GM18508 (cell line): ENCODE data around the gene IL1RAPL2.
"Not testable (repeated sequence)": the region's sequence is repeated elsewhere in the genome, so short reads cannot be mapped to it uniquely, and the experiment has no call there.

Experiments used
- ATAC-seq: cut with Tn5 transposase; IDR thresholded peaks from one replicate; pipeline ENCODE4 v1.9.1; 2021; ENCODE audit warnings: moderate number of reproducible peaks; ENCODE audit not compliant: insufficient read depth, unreplicated experiment

The IL1RAPL2 gene

DNA sequence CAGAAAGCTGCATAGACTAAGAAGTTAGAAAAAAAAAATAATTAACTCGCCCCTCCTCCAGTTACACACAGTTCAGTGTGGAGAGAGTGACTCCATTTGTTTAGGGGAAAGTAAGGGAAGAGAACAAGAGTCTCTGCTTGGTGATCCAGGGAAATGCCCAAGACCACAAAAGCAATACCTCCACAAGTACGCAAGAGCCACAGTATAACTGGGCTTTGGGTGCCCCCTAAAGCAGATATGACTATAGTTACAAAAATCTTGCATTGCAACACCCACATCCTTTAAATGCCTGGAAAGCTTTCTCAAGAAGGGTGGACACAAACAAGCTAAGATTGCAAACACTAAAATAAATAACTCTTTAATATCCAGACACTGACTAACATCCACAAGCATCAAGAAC, 1092.1 kb downstream of the IL1RAPL2 start:
- no peak for ATAC-seq

DNA sequence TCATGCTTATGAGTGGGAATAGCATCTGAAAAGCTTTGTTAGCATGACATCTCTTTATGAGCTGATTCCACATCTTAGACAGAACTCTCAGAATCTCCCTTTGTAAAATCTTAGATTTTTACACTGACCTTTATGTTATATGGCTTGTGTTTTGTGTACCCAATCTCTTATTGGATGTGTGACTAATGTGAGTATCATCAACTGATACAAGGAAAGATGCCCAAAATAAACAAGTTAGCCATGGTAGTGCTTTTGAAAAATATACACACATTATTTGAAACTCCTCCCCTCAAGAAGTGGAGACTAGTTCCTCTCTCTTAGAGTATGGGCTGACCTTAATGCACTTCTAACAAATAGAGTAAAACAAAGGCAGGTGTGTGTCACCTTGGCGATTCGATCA, 1096.2 kb downstream of the IL1RAPL2 start:
- no peak for ATAC-seq

- ATAC-seq = no peak
Observed at GRCh38 chrX:105664243-105664642, 1098.2 kb downstream of the IL1RAPL2 start.

GRCh38 chrX:105684288-105684687, 1118.3 kb downstream of the IL1RAPL2 start:
- not testable (repeated sequence) for ATAC-seq

- no peak for ATAC-seq
Observed at GRCh38 chrX:105694839-105695238, 1128.8 kb downstream of the IL1RAPL2 start.

DNA sequence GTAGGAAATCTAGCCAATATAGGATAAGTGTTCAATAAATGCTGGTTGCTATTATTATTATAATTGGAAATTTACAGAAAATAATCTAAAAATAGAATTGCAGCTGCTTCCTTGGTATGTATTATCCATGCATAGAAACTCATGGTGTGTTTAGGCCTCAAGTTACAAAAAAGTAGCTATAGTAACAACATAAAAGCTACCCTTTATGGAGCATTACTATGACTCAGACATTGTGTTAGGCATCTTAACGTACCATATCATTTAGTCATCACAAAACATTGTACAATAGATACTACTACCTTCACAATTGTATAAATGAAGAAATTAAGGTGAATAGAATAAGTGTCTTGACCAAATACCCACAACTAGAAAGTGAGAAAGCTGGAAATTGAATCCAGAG, 1129.5 kb downstream of the IL1RAPL2 start:
- ATAC-seq = no peak

DNA sequence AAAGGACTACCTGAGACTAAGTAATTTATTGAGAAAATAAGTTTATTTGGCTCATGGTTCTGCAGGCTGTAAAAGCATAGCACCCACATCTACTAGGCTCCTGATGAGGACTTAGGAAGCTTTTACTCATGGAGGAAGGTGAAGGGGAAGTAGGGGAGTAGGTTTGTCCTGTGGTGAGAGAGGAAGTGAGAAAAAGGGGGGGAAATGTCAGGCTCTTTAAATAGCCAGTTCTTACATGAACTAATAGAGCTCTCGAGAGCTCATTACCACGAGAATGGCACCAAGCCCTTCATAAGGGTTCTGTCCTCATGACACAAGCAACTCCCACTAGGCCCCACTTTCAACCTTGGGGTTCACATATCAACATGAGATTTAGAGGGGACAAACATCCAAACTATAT, 1130.9 kb downstream of the IL1RAPL2 start:
- ATAC-seq = no peak

DNA sequence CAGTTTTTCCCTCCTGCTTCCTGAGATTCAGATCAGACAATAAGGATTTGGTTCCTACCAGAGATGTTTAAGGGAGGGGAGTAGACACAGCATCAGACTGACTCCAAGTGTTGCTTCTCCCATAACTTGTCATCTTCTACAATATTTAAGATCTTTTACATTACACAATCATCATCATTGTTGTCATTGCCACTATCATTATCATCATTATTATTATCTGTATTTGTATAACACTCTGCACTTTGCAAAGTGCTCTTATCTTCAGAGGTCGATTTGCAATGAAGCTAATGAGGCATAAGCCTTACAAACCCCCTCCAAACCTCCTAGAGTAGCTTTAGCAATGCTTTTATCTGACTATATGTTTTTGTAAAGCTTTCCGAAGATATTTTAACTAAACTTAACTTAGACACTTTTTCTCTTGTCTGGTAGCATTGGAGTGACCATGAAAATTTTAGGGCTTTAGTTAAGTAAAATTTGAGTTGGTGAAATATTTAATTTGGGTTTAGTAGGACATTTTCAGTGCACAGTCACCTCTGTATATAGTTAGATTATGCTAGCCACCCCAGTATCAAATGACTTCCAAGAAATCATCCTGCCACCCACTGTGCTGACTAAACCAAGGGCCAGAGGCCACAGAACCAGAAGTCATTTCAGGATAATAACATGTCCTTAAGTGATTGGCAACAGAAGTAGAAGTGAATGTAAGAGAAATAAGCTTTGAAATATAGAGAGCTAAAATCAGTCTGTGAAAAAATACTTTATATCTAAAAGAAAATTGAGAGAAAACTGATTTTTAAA, 1132.2 kb downstream of the IL1RAPL2 start:
- no peak for ATAC-seq

- ATAC-seq = no peak
Observed at GRCh38 chrX:105700331-105700730, 1134.3 kb downstream of the IL1RAPL2 start.

GRCh38 chrX:105701310-105702052, 1135.5 kb downstream of the IL1RAPL2 start:
- no peak for ATAC-seq

- no peak for ATAC-seq
Observed at GRCh38 chrX:105703876-105704275, 1137.9 kb downstream of the IL1RAPL2 start.

- no peak for ATAC-seq
Observed at GRCh38 chrX:105706041-105706440, 1140.0 kb downstream of the IL1RAPL2 start.

DNA sequence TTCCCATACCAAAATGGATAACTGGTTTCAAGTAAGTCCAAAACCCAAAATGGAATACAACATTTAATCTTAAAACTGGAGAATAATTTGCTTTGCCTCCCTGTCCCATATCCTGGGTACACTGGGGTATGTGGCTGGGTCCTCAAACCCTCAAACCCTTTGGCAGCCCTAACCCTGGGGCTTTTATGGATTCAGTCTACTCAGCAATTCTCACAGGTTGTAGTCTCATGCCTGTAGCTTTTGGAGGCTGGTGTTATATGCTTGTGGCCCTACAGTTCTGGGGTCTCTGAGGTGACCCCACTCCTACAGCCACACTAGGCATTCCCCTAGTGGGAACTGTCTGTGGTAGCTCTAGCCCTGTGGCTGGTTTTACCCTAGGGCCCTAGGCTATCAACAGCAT, 1145.8 kb downstream of the IL1RAPL2 start:
- ATAC-seq = no peak

GRCh38 chrX:105715746-105716145, 1149.7 kb downstream of the IL1RAPL2 start:
- ATAC-seq = no peak

DNA sequence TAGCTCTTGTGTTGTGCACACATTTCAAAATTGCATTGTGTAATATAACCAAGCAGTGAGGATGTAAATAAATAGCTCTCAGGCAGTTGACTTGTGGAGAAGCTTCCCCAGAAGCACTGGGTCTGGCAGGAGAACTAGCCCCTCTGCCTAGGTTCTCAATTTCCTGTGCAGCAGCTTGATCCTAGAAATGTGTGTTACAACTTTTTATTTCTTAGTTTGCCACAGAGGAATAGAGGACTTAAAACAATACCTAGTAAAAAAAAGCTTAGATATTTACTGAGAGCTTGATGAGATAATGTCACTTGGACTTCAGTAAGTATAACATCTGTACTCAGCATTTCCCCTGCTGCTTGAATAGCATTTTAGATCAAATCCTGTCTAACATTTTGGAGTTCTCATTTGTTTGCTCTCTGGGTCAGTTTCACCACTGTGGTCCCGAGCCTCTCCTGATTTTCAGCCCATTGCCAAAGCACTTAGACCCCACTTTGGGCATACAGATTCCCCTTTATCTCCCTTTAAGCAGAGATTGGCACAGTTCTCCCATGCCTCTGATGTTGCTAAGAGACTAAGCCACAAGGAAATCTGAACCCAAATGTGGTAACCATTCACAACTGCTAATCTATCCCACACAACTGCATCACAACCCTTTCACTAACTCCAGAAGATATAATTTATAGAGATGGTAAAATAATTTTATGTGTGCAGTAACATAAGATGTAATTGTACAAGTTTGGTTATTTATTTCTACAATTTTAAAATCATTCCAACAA, 1158.2 kb downstream of the IL1RAPL2 start:
- ATAC-seq = no peak

- no peak for ATAC-seq
Observed at GRCh38 chrX:105725228-105725627, 1159.2 kb downstream of the IL1RAPL2 start.

- peak; percentile 60 for ATAC-seq
Observed at GRCh38 chrX:105738162-105738561, 1172.2 kb downstream of the IL1RAPL2 start.

DNA sequence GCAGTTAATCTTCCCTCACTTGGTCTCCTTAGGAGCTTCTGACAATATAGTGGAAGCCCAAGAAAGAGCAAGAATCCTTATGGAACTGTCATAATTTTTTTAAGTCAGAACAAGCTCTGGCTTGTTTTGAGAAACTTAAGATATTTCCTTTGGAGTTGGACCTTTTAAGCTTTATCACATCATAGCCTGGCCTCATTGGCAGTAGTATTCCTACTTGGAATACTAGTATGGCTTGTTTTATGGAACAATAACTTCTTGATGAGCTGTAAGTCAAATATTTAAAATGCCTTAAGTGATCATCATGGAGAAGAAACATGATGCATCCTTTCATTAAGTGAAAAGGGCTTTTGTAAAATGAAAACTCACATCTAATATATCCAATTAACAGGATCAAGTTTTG, 1178.3 kb downstream of the IL1RAPL2 start:
- no peak for ATAC-seq

- no peak for ATAC-seq
Observed at GRCh38 chrX:105744946-105745345, 1178.9 kb downstream of the IL1RAPL2 start.

- ATAC-seq = no peak
Observed at GRCh38 chrX:105745863-105746262, 1179.9 kb downstream of the IL1RAPL2 start.
